Measurements from ENCODE around the gene MGMT.

GRCh38 chr10:129697463-129698247 lies 230.6 kb downstream of the MGMT start:
- TF ChIP-seq CTCF (IDR thresholded peaks at IDR 0.05; ENCODE audit: insufficient read depth, low read length) (no peak), POLR2AphosphoS5 (IDR thresholded peaks at IDR 0.05; ENCODE audit: low read depth) (no peak), REST (IDR thresholded peaks at IDR 0.05; ENCODE audit: insufficient replicate concordance, low read depth) (no peak)
